Measurements from ENCODE around the gene CLASP1.
"Not testable (repeated sequence)": the region's sequence is repeated elsewhere in the genome, so short reads cannot be mapped to it uniquely, and the experiment has no call there.

CLASP1 gene

GRCh38 chr2:121686218-121686617 lies 37.0 kb upstream of the CLASP1 start:
- no peaks in the 10 kb centered on the region for H3K79me2 ChIP-seq (ENCODE audit: control insufficient read depth, insufficient read depth, low read length)
- H3K4ac ChIP-seq (ENCODE audit: low read depth, low read length), result no peak overlapping the region
- no peak overlapping the region for H3K4me2 ChIP-seq (ENCODE audit: low read length)
- no peak overlapping the region for H2AK5ac ChIP-seq (ENCODE audit: low read length)
- no peak overlapping the region for H3K23ac ChIP-seq (ENCODE audit: low read length)
- no peak overlapping the region for H2BK15ac ChIP-seq (replicated peaks; ENCODE audit: low read depth)
- no peaks in the 10 kb centered on the region for H3K36me3 ChIP-seq (ENCODE audit: control insufficient read depth, insufficient read depth, low read length)
- no peak overlapping the region for H3K18ac ChIP-seq (ENCODE audit: low read length)
- no peaks in the 10 kb centered on the region for H3K4me1 ChIP-seq (ENCODE audit: control insufficient read depth, low read depth, low read length)
- WGBS (ENCODE audit: extremely low coverage, insufficient coverage, low lambda C conversion rate), result no CpG with 5 or more reads among the region's 19 CpGs
- no peaks in the 10 kb centered on the region for H3K79me1 ChIP-seq (ENCODE audit: low read length)
- no peak overlapping the region for H3K56ac ChIP-seq (ENCODE audit: low read length)
- DNase-seq, result no peak
- H4K5ac ChIP-seq (ENCODE audit: low read length), result no peak overlapping the region
- H3K27me3 ChIP-seq (ENCODE audit: insufficient read depth, low read length, poor library complexity), result no peaks in the 10 kb centered on the region
- H2BK120ac ChIP-seq (ENCODE audit: low read depth, low read length), result no peak overlapping the region
- H3K27ac ChIP-seq (ENCODE audit: low read depth, low read length), result no peak overlapping the region
- H4K8ac ChIP-seq (ENCODE audit: low read depth, low read length), result no peak overlapping the region
- no peak overlapping the region for H3K4me3 ChIP-seq (ENCODE audit: low read length)
- no peak overlapping the region for H2BK5ac ChIP-seq (ENCODE audit: low read length)
- no peak overlapping the region for H3K9ac ChIP-seq (ENCODE audit: low read length)

GRCh38 chr2:121682396-121683298 lies 33.4 kb upstream of the CLASP1 start:
- no peak overlapping the region for H3K18ac ChIP-seq (ENCODE audit: low read length)
- no peaks in the 10 kb centered on the region for H3K79me2 ChIP-seq (ENCODE audit: control insufficient read depth, insufficient read depth, low read length)
- no peak overlapping the region for H2BK120ac ChIP-seq (ENCODE audit: low read depth, low read length)
- H4K8ac ChIP-seq (ENCODE audit: low read depth, low read length), result no peak overlapping the region
- no peak overlapping the region for H3K56ac ChIP-seq (ENCODE audit: low read length)
- no peak overlapping the region for H3K4me2 ChIP-seq (ENCODE audit: low read length)
- H3K9ac ChIP-seq (ENCODE audit: low read length), result no peak overlapping the region
- no peak overlapping the region for H2AK5ac ChIP-seq (ENCODE audit: low read length)
- no peak overlapping the region for H3K27ac ChIP-seq (ENCODE audit: low read depth, low read length)
- H3K4ac ChIP-seq (ENCODE audit: low read depth, low read length), result no peak overlapping the region
- peak; percentile 23 for DNase-seq
- H2BK5ac ChIP-seq (ENCODE audit: low read length), result no peak overlapping the region
- H3K36me3 ChIP-seq (ENCODE audit: control insufficient read depth, insufficient read depth, low read length), result no peaks in the 10 kb centered on the region
- no peak overlapping the region for H4K5ac ChIP-seq (ENCODE audit: low read length)
- no peak overlapping the region for H2BK15ac ChIP-seq (replicated peaks; ENCODE audit: low read depth)
- H3K23ac ChIP-seq (ENCODE audit: low read length), result no peak overlapping the region
- no CpG with 5 or more reads among the region's 17 CpGs for WGBS (ENCODE audit: extremely low coverage, insufficient coverage, low lambda C conversion rate)
- H3K4me3 ChIP-seq (ENCODE audit: low read length), result peak overlapping the region; percentile 28
- no peaks in the 10 kb centered on the region for H3K79me1 ChIP-seq (ENCODE audit: low read length)
- no peaks in the 10 kb centered on the region for H3K27me3 ChIP-seq (ENCODE audit: insufficient read depth, low read length, poor library complexity)
- no peaks in the 10 kb centered on the region for H3K4me1 ChIP-seq (ENCODE audit: control insufficient read depth, low read depth, low read length)

DNA sequence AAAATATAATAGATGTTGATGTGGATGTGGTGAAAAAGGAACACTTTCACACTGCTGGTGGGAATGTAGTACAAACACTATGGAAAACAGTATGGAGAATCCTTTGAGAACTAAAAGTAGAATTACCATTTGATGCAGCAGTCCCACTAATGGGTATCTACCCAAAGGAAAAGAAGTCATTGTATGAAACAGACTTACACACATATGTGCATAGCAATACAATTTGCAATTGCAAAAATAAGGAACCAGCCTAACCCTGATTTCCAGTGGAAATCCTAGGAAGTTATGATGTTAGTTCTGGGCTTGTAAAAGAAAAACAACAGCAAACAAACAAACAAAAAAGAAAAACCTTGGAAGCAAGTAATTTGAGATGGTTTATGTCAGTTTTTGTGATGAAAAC lies 28.6 kb upstream of the CLASP1 start:
- H3K79me2 ChIP-seq (ENCODE audit: control insufficient read depth, insufficient read depth, low read length), result no peaks in the 10 kb centered on the region
- no peak overlapping the region for H4K5ac ChIP-seq (ENCODE audit: low read length)
- no peak overlapping the region for H3K9ac ChIP-seq (ENCODE audit: low read length)
- no peaks in the 10 kb centered on the region for H3K4me1 ChIP-seq (ENCODE audit: control insufficient read depth, low read depth, low read length)
- H3K27me3 ChIP-seq (ENCODE audit: insufficient read depth, low read length, poor library complexity), result no peaks in the 10 kb centered on the region
- no peaks in the 10 kb centered on the region for H3K79me1 ChIP-seq (ENCODE audit: low read length)
- no peak for DNase-seq
- H3K4ac ChIP-seq (ENCODE audit: low read depth, low read length), result no peak overlapping the region
- no peaks in the 10 kb centered on the region for H3K36me3 ChIP-seq (ENCODE audit: control insufficient read depth, insufficient read depth, low read length)
- no peak overlapping the region for H3K4me2 ChIP-seq (ENCODE audit: low read length)
- no peak overlapping the region for H2BK5ac ChIP-seq (ENCODE audit: low read length)
- H3K18ac ChIP-seq (ENCODE audit: low read length), result no peak overlapping the region
- H4K8ac ChIP-seq (ENCODE audit: low read depth, low read length), result no peak overlapping the region
- no peak overlapping the region for H2AK5ac ChIP-seq (ENCODE audit: low read length)
- H2BK15ac ChIP-seq (replicated peaks; ENCODE audit: low read depth), result no peak overlapping the region
- no peak overlapping the region for H3K4me3 ChIP-seq (ENCODE audit: low read length)
- no peak overlapping the region for H3K23ac ChIP-seq (ENCODE audit: low read length)
- H3K27ac ChIP-seq (ENCODE audit: low read depth, low read length), result no peak overlapping the region
- no peak overlapping the region for H2BK120ac ChIP-seq (ENCODE audit: low read depth, low read length)
- H3K56ac ChIP-seq (ENCODE audit: low read length), result no peak overlapping the region

DNA sequence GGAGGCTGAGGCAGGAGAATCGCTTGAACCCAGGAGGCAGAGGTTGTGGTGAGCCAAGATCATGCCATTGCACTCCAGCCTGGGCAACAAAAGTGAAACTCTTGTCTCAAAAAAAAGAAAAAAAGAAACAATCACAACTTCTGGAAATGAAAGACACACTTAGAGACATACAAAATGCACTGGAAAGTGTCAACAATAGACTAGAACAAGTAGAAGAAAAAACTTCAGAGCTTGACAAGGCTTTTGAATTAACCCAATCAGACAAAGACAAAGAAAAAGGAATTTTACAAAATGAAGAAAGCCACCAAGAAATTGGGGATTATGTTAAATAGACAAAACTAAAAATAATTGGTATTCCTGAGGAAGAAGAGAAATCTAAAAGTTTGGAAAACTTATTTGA lies 22.4 kb upstream of the CLASP1 start:
- not testable (repeated sequence) for H3K4ac ChIP-seq (ENCODE audit: low read depth, low read length); H2BK15ac ChIP-seq (replicated peaks; ENCODE audit: low read depth); H3K79me2 ChIP-seq (ENCODE audit: control insufficient read depth, insufficient read depth, low read length); H3K4me2 ChIP-seq (ENCODE audit: low read length); H3K56ac ChIP-seq (ENCODE audit: low read length); DNase-seq; H3K27ac ChIP-seq (ENCODE audit: low read depth, low read length); H3K4me3 ChIP-seq (ENCODE audit: low read length); H4K5ac ChIP-seq (ENCODE audit: low read length); H3K27me3 ChIP-seq (ENCODE audit: insufficient read depth, low read length, poor library complexity); H3K23ac ChIP-seq (ENCODE audit: low read length); H2AK5ac ChIP-seq (ENCODE audit: low read length); H3K36me3 ChIP-seq (ENCODE audit: control insufficient read depth, insufficient read depth, low read length); H3K4me1 ChIP-seq (ENCODE audit: control insufficient read depth, low read depth, low read length); H2BK120ac ChIP-seq (ENCODE audit: low read depth, low read length); H3K18ac ChIP-seq (ENCODE audit: low read length); H4K8ac ChIP-seq (ENCODE audit: low read depth, low read length); H3K9ac ChIP-seq (ENCODE audit: low read length); H2BK5ac ChIP-seq (ENCODE audit: low read length); H3K79me1 ChIP-seq (ENCODE audit: low read length)
- WGBS (ENCODE audit: extremely low coverage, insufficient coverage, low lambda C conversion rate), result no CpG with 5 or more reads among the region's 1 CpG

- H2BK120ac ChIP-seq (ENCODE audit: low read depth, low read length), result no peak overlapping the region
- H3K18ac ChIP-seq (ENCODE audit: low read length), result no peak overlapping the region
- no peaks in the 10 kb centered on the region for H3K79me2 ChIP-seq (ENCODE audit: control insufficient read depth, insufficient read depth, low read length)
- no peak for DNase-seq
- H4K5ac ChIP-seq (ENCODE audit: low read length), result no peak overlapping the region
- no peak overlapping the region for H3K4ac ChIP-seq (ENCODE audit: low read depth, low read length)
- H4K8ac ChIP-seq (ENCODE audit: low read depth, low read length), result no peak overlapping the region
- H2BK5ac ChIP-seq (ENCODE audit: low read length), result no peak overlapping the region
- H3K27me3 ChIP-seq (ENCODE audit: insufficient read depth, low read length, poor library complexity), result no peaks in the 10 kb centered on the region
- no peak overlapping the region for H3K56ac ChIP-seq (ENCODE audit: low read length)
- H3K79me1 ChIP-seq (ENCODE audit: low read length), result no peaks in the 10 kb centered on the region
- H3K4me2 ChIP-seq (ENCODE audit: low read length), result no peak overlapping the region
- no peak overlapping the region for H3K9ac ChIP-seq (ENCODE audit: low read length)
- H3K36me3 ChIP-seq (ENCODE audit: control insufficient read depth, insufficient read depth, low read length), result no peaks in the 10 kb centered on the region
- H3K27ac ChIP-seq (ENCODE audit: low read depth, low read length), result no peak overlapping the region
- H2BK15ac ChIP-seq (replicated peaks; ENCODE audit: low read depth), result no peak overlapping the region
- H3K4me1 ChIP-seq (ENCODE audit: control insufficient read depth, low read depth, low read length), result no peaks in the 10 kb centered on the region
- no peak overlapping the region for H3K23ac ChIP-seq (ENCODE audit: low read length)
- H2AK5ac ChIP-seq (ENCODE audit: low read length), result no peak overlapping the region
- no peak overlapping the region for H3K4me3 ChIP-seq (ENCODE audit: low read length)
Observed at GRCh38 chr2:121670181-121670580, 20.9 kb upstream of the CLASP1 start.

DNA sequence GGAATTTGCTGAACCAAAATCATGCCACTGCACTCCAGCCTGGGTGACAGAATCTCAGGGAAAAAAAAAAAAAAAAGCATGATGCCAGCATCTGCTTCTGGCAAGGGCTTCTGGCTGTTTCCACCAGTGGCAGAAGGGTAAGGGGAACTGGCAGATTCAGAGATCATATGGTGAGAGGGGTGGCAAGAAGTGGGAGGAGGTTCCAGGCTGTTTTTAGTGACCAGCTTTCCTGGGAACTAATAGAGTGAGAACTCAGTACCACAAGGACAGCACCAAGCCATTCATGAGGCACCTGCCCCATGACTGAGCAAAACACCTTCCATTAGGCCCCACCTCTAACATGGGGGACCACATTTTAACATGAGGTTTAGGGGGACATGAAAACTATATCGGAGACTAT lies 18.4 kb upstream of the CLASP1 start:
- Histone ChIP-seq H3K79me1 (ENCODE audit: low read length) (no peaks in the 10 kb centered on the region), H4K5ac (ENCODE audit: low read length) (no peak overlapping the region), H3K79me2 (ENCODE audit: control insufficient read depth, insufficient read depth, low read length) (no peaks in the 10 kb centered on the region), H3K4me2 (ENCODE audit: low read length) (no peak overlapping the region), H3K23ac (ENCODE audit: low read length) (no peak overlapping the region), H2BK120ac (ENCODE audit: low read depth, low read length) (no peak overlapping the region), H3K27ac (ENCODE audit: low read depth, low read length) (no peak overlapping the region), H3K4me1 (ENCODE audit: control insufficient read depth, low read depth, low read length) (no peaks in the 10 kb centered on the region), H3K18ac (ENCODE audit: low read length) (no peak overlapping the region), H3K56ac (ENCODE audit: low read length) (no peak overlapping the region), H4K8ac (ENCODE audit: low read depth, low read length) (no peak overlapping the region), H3K9ac (ENCODE audit: low read length) (no peak overlapping the region), H2AK5ac (ENCODE audit: low read length) (no peak overlapping the region), H2BK15ac (replicated peaks; ENCODE audit: low read depth) (no peak overlapping the region), H3K4ac (ENCODE audit: low read depth, low read length) (no peak overlapping the region), H3K4me3 (ENCODE audit: low read length) (no peak overlapping the region), H2BK5ac (ENCODE audit: low read length) (no peak overlapping the region), H3K36me3 (ENCODE audit: control insufficient read depth, insufficient read depth, low read length) (no peaks in the 10 kb centered on the region), H3K27me3 (ENCODE audit: insufficient read depth, low read length, poor library complexity) (no peaks in the 10 kb centered on the region)
- WGBS (ENCODE audit: extremely low coverage, insufficient coverage, low lambda C conversion rate), result no CpG with 5 or more reads among the region's 1 CpG
- no peak for DNase-seq

Data from mesendoderm (in vitro differentiated cells).